Lower lobe of right lung (tissue), 2 donors: Measurements from ENCODE around the gene ASCC3. TPM values are rescaled to one million over a fixed set of nuclear protein-coding genes. Genes with fewer than 3 reads are reported as not detected.

Source experiments
- ATAC-seq, 2 donors: fragments of 200-7000 bp; cut with Tn5 transposase; one replicate each; pipeline ENCODE4 v1.9.1; 2020 to 2022; ENCODE audit warnings: mild to moderate bottlenecking in 2 of 2, moderate library complexity in 2 of 2
- DNase-seq: peaks from one replicate; pipeline ENCODE4 v3.0.0-alpha.2; 2020
- H3K27ac ChIP-seq: fragments of 200-600 bp; one replicate; pipeline ENCODE4 v1.8.0; 2022
- H3K27me3 ChIP-seq: fragments of 200-600 bp; one replicate; pipeline ENCODE4 v1.8.0; 2022; ENCODE audit warnings: low read depth
- H3K36me3 ChIP-seq: fragments of 200-600 bp; one replicate; pipeline ENCODE4 v1.8.0; 2022; ENCODE audit warnings: mild to moderate bottlenecking
- H3K4me1 ChIP-seq: fragments of 200-600 bp; one replicate; pipeline ENCODE4 v1.8.0; 2022
- H3K4me3 ChIP-seq: fragments of 200-600 bp; one replicate; pipeline ENCODE4 v1.8.0; 2022; ENCODE audit warnings: mild to moderate bottlenecking
- H3K9me3 ChIP-seq: fragments of 200-600 bp; one replicate; pipeline ENCODE4 v1.8.0; 2022
- intact Hi-C: fragments of 100-400 bp; cut with DNase I; formaldehyde crosslinking; loops from one replicate; pipeline ENCODE4 v1.11.0; 2022
- total RNA-seq: library from RNA; stranded (reverse); fragmentation: NEBNext Ultra II Directional; extraction: Animal tissue kit (Norgen Biotek cat#: 25700); gene quantifications from one replicate; pipeline ENCODE4 v1.2.1, GENCODE V29; 2021
- TF ChIP-seq, protein P1 (sequence below): fragments of 200-600 bp; IDR thresholded peaks from one replicate; pipeline ENCODE4 v1.8.0; 2022; ENCODE audit warnings: antibody characterized with exemption, mild to moderate bottlenecking
- donor health status: DM: no; HTN: yes; CAD: no; lungs with severe emphysema.

Gene ASCC3
- total RNA-seq, 1 donor from 2014 or later = 34.8 TPM

DNA sequence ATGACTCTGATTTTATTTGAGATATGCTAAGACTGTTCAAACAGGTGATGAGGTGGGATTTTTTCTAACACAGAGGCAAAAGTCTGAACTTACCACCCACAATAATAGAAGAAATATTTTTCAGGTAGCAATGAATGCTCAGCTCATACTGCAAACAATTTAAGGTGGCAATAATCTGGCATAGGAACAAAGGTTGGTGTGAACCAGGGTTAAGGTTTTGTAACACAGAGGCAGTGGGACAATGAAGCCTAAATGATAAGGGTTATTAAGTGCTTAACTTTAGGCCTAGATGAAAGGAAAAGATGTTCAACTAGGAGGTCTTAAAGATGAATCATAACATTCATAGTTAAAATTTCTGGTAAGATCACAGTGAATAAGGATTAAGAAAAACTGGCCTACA, 4.9 kb downstream of the ASCC3 start:
- Histone ChIP-seq H3K4me1 (peaks cover 29% of the 10 kb centered on the region), H3K27me3 (no peaks in the 10 kb centered on the region), H3K4me3 (no peak overlapping the region), H3K36me3 (no peaks in the 10 kb centered on the region), H3K27ac (no peak overlapping the region), H3K9me3 (no peaks in the 10 kb centered on the region)
- TF ChIP-seq, protein P1, sequence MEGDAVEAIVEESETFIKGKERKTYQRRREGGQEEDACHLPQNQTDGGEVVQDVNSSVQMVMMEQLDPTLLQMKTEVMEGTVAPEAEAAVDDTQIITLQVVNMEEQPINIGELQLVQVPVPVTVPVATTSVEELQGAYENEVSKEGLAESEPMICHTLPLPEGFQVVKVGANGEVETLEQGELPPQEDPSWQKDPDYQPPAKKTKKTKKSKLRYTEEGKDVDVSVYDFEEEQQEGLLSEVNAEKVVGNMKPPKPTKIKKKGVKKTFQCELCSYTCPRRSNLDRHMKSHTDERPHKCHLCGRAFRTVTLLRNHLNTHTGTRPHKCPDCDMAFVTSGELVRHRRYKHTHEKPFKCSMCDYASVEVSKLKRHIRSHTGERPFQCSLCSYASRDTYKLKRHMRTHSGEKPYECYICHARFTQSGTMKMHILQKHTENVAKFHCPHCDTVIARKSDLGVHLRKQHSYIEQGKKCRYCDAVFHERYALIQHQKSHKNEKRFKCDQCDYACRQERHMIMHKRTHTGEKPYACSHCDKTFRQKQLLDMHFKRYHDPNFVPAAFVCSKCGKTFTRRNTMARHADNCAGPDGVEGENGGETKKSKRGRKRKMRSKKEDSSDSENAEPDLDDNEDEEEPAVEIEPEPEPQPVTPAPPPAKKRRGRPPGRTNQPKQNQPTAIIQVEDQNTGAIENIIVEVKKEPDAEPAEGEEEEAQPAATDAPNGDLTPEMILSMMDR = no peak
- DNase-seq = no peak
- ATAC-seq = no peak
- intact Hi-C loops = no loop called here

DNA sequence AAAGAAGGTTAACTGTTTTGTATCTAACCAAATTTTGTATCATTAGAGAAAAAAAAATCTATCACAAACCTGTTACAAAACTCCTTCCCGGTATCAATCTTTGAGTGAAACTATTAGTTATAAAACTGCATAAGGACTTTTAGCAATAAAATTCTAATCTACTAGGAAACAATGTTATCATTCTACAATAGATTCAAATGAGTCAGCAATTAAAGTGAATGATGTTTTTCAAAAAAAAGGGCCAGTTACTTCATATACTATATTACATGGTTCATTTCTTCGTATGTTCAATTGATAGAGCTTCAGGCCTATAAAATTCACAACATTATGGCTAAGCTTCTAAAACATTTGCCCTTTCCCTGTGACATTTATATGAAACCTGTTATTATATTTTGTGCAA, 15.6 kb downstream of the ASCC3 start:
- no peak for DNase-seq
- Histone ChIP-seq H3K27me3 (no peaks in the 10 kb centered on the region), H3K9me3 (no peaks in the 10 kb centered on the region), H3K4me3 (no peak overlapping the region), H3K27ac (no peak overlapping the region), H3K4me1 (no peaks in the 10 kb centered on the region), H3K36me3 (peaks cover 48% of the 10 kb centered on the region)
- ATAC-seq = no peak
- intact Hi-C loops = no loop called here
- TF ChIP-seq, protein P1 = no peak

DNA sequence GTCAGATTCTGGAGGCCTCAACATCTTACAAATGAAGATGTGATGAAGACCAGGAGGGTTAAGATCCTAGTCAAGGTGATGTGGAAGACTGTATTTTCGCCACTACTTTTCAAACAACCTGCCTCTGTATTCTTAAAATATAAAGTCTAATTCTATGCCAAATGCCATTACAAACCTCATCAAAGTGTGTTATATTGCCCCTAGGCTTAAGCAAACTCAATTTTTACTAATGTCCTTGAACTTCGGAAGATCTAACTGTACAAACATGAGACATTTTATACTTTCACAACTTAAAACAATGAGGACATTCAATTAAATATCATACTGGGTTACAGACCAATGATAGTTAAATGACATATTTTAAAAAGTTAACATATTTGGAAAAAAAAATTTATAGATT, 19.1 kb downstream of the ASCC3 start:
- peaks cover 39% of the 10 kb centered on the region for H3K36me3 ChIP-seq
- TF ChIP-seq, protein P1 = no peak
- H3K4me1 ChIP-seq = no peaks in the 10 kb centered on the region
- no peaks in the 10 kb centered on the region for H3K27me3 ChIP-seq
- intact Hi-C loops = no loop called here
- no peak for ATAC-seq
- DNase-seq = no peak
- no peak overlapping the region for H3K27ac ChIP-seq
- H3K9me3 ChIP-seq = peaks cover 4% of the 10 kb centered on the region
- H3K4me3 ChIP-seq = no peak overlapping the region

DNA sequence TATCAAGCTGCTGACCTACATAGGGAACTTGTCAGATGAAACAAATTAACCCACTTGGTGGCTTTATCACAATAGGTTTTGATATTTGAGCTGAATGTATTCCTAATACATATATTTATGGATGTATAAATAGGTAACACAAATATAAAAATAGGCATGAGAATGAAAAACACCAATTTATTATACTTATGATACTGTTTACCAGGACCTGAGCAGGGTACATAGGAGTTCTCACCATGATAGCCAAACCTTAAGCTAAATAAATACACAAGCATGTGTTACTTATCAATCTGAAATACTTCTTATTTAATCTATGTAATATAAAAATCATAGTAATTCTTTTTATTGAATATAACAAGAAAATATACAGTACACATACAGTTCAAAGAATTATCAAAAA, 25.0 kb downstream of the ASCC3 start:
- no peak for ATAC-seq

DNA sequence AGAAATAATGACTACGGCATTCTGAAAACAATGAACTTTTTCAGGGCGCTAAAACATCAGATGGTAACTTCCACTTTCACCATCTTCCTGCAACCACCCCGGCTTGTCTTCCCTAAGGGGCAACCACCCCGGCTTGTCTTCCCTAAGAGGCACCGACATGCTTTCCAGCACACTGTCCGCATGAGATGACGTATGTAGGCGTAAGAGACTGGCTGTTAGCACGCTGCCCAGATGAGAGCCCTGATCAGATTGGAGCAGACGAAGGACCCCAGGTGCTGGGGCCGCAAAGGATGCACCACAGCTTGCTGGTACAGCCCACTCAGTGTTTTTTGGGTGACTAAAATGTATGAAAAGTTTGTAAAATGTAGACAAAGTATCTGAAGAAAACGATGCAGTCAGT, 29.3 kb downstream of the ASCC3 start:
- DNase-seq (no peak), ATAC-seq (no peak)
- H3K4me3 ChIP-seq = no peak overlapping the region
- no peak overlapping the region for H3K27ac ChIP-seq
- intact Hi-C loops = no loop called here
- no peaks in the 10 kb centered on the region for H3K9me3 ChIP-seq
- H3K4me1 ChIP-seq = no peaks in the 10 kb centered on the region
- TF ChIP-seq, protein P1 = no peak
- H3K36me3 ChIP-seq = peaks cover 12% of the 10 kb centered on the region
- no peaks in the 10 kb centered on the region for H3K27me3 ChIP-seq

More for the DNA sequence above, 25.0 kb downstream of the ASCC3 start:
- intact Hi-C loops = no loop called here
- H3K9me3 ChIP-seq = peaks cover 5% of the 10 kb centered on the region
- H3K27me3 ChIP-seq = no peaks in the 10 kb centered on the region
- no peaks in the 10 kb centered on the region for H3K4me1 ChIP-seq
- no peak overlapping the region for H3K4me3 ChIP-seq
- TF ChIP-seq, protein P1 = no peak
- no peaks in the 10 kb centered on the region for H3K36me3 ChIP-seq
- no peak for DNase-seq
- no peak overlapping the region for H3K27ac ChIP-seq

DNA sequence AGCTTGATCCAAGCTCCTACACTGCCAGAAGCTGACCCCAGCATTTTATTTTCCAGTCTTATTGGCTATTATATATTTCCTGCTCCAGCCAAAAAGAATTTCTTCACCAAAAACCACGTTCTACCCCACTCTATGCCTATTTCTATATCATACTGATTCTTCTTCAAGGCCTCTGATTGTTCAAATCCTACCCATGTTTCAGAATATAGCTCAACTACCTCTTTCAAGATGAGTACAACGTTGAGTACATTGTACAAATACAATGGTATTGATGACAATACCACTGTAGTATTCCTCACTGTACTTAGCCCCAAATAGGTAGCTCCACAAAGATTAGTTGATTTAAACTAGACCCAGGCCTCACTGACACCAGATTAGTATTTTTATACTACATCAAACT, 31.0 kb downstream of the ASCC3 start:
- Histone ChIP-seq H3K4me1 (no peaks in the 10 kb centered on the region), H3K4me3 (no peak overlapping the region), H3K36me3 (peaks cover 12% of the 10 kb centered on the region), H3K9me3 (no peaks in the 10 kb centered on the region), H3K27ac (no peak overlapping the region), H3K27me3 (no peaks in the 10 kb centered on the region)
- TF ChIP-seq, protein P1 = no peak
- intact Hi-C loops = no loop called here
- DNase-seq (no peak), ATAC-seq (no peak)
